Endothelial cell of umbilical vein (primary cell): Measurements from ENCODE around the gene PDK3. TPM values are rescaled to one million over a fixed set of nuclear protein-coding genes. Genes with fewer than 3 reads are reported as not detected.

ENCODE experiments used
- BruUV-seq: library from RNA; stranded (reverse); fragments of 400-500 nt; replicated peaks from 2 replicates; lab custom pipeline; 2021; lab: Mats Ljungman, UMichigan
- CTCF ChIA-PET: fragments of 300-600, 350-600 bp; sonication (Branson Sonifier 250); formaldehyde crosslinking; loops from one replicate; lab custom pipeline; 2021; ENCODE audit warnings: antibody characterized with exemption, inconsistent platforms; lab: Charles Lee
- POLR2A ChIA-PET: fragments of 300-600, 350-600 bp; sonication (Branson Sonifier 250); formaldehyde crosslinking; loops from one replicate; lab custom pipeline; 2021; ENCODE audit warnings: antibody characterized with exemption, inconsistent platforms; lab: Charles Lee
- DNase-seq: peaks from one replicate; pipeline ENCODE4 v3.0.0-alpha.2; 2011; ENCODE audit warnings: low read depth, low spot score
- FAIRE-seq: peaks from 2 replicates; lab custom pipeline; 2011; peaks lifted over from hg19 to GRCh38; lab: Jason Lieb, UNC
- H2AFZ ChIP-seq: 2 replicates; pipeline ENCODE4 v1.6.0; 2012; ENCODE audit warnings: low read depth, low read length, control low read depth, inconsistent platforms
- H3K27ac ChIP-seq: 2 replicates; pipeline ENCODE4 v1.5.1; 2011; ENCODE audit warnings: low read depth, mild to moderate bottlenecking, control low read depth, low read length, moderate library complexity; ENCODE audit not compliant: insufficient read depth
- H3K27me3 ChIP-seq, 2 experiments: 2 replicates each; pipeline versions ENCODE4 v1.6.0 to v1.6.1; 2011; ENCODE audit warnings: low read length in 2 of 2, mixed read lengths in 1 of 2; ENCODE audit not compliant: control insufficient read depth in 2 of 2, insufficient read depth in 2 of 2
- H3K36me3 ChIP-seq, 2 experiments: 2 replicates in 1 of 2; 3 replicates in 1 of 2; pipeline ENCODE4 v1.5.1; 2011; ENCODE audit warnings: low read length in 2 of 2, mild to moderate bottlenecking in 1 of 2, moderate library complexity in 1 of 2; ENCODE audit not compliant: control insufficient read depth in 2 of 2, insufficient read depth in 2 of 2; ENCODE audit errors: extremely low read depth in 1 of 2
- H3K4me1 ChIP-seq: 3 replicates; pipeline ENCODE4 v1.5.1; 2011; ENCODE audit warnings: mild to moderate bottlenecking, low read length; ENCODE audit not compliant: control insufficient read depth, insufficient read depth; ENCODE audit errors: extremely low read depth
- H3K4me2 ChIP-seq: 2 replicates; pipeline ENCODE4 v1.6.1; 2011; ENCODE audit warnings: low read length, control low read depth, mixed read lengths; ENCODE audit not compliant: insufficient read depth
- H3K4me3 ChIP-seq, 3 experiments: fragments of 200-600 bp in 1 of 3; sonication (generic), shearing (Covaris generic) in 1 of 3; replicated peaks in 1 of 3; 2 replicates each; pipeline ENCODE4 v1.5.1; 2011 to 2016; ENCODE audit warnings: control low read depth in 3 of 3, low read length in 3 of 3, mild to moderate bottlenecking in 2 of 3, inconsistent platforms in 1 of 3, low read depth in 1 of 3, moderate library complexity in 1 of 3; ENCODE audit not compliant: insufficient read depth in 1 of 3
- H3K79me2 ChIP-seq: 2 replicates; pipeline ENCODE4 v1.6.0; 2012; ENCODE audit warnings: low read length, inconsistent platforms; ENCODE audit not compliant: control insufficient read depth, insufficient read depth
- H3K9ac ChIP-seq: replicated peaks from 2 replicates; pipeline ENCODE3; 2011; ENCODE audit warnings: low read length, control low read depth; ENCODE audit not compliant: insufficient read depth; ENCODE audit errors: extremely low read depth
- H3K9me1 ChIP-seq: replicated peaks from 3 replicates; pipeline ENCODE4 v1.6.0; 2011; ENCODE audit warnings: mild to moderate bottlenecking, low read length; ENCODE audit not compliant: control insufficient read depth, insufficient read depth; ENCODE audit errors: extremely low read depth
- H3K9me3 ChIP-seq: replicated peaks from 2 replicates; pipeline ENCODE4 v1.5.1; 2012; ENCODE audit warnings: low read length, inconsistent platforms; ENCODE audit not compliant: control insufficient read depth, insufficient read depth
- H4K20me1 ChIP-seq: replicated peaks from 2 replicates; pipeline ENCODE3; 2011; ENCODE audit warnings: mild to moderate bottlenecking, low read length; ENCODE audit not compliant: control insufficient read depth, insufficient read depth; ENCODE audit errors: extremely low read depth
- CTCF ChIP-seq, 2 donors: IDR thresholded peaks; 1 replicate in 1 of 2; 2 replicates in 1 of 2; pipeline ENCODE4 v1.5.1; 2011; ENCODE audit warnings: low read length in 2 of 2, mild to moderate bottlenecking in 2 of 2, moderate library complexity in 2 of 2, control low read depth in 1 of 2, inconsistent platforms in 1 of 2, low read depth in 1 of 2; ENCODE audit not compliant: insufficient read depth in 1 of 2; ENCODE audit errors: extremely low read depth in 1 of 2
- EZH2 ChIP-seq: IDR thresholded peaks from 2 replicates; pipeline ENCODE4 v1.6.1; 2012; ENCODE audit warnings: borderline replicate concordance, low read depth, mild to moderate bottlenecking, moderate library complexity, low read length, inconsistent platforms; ENCODE audit not compliant: severe bottlenecking
- FOS ChIP-seq: IDR thresholded peaks from 2 replicates; pipeline ENCODE4 v1.6.1; 2011; ENCODE audit warnings: mild to moderate bottlenecking, low read length, moderate library complexity, borderline replicate concordance; ENCODE audit not compliant: insufficient read depth
- GATA2 ChIP-seq: IDR thresholded peaks from 2 replicates; pipeline ENCODE4 v1.7.0; 2011; ENCODE audit warnings: low read depth, mild to moderate bottlenecking, moderate library complexity, mixed read lengths, low read length; ENCODE audit not compliant: insufficient read length, insufficient read depth
- JUN ChIP-seq: IDR thresholded peaks from 2 replicates; pipeline ENCODE4 v1.6.1; 2011; ENCODE audit warnings: borderline replicate concordance, low read depth; ENCODE audit not compliant: insufficient read length, insufficient read depth
- MAX ChIP-seq: IDR thresholded peaks from 2 replicates; pipeline ENCODE4 v1.6.1; 2011; ENCODE audit not compliant: insufficient read depth, insufficient read length
- MYC ChIP-seq: IDR thresholded peaks from one replicate; pipeline ENCODE4 v1.6.1; 2011; ENCODE audit warnings: mild to moderate bottlenecking, low read depth, low read length
- POLR2A ChIP-seq: IDR thresholded peaks from 2 replicates; pipeline ENCODE4 v1.6.1; 2012; ENCODE audit warnings: low read depth, mild to moderate bottlenecking, control low read depth, low read length
- POLR2AphosphoS5 ChIP-seq: IDR thresholded peaks from 2 replicates; pipeline ENCODE4 v1.6.1; 2012; ENCODE audit warnings: low read depth, mild to moderate bottlenecking, control low read depth, low read length, moderate library complexity; ENCODE audit not compliant: insufficient read depth
- dilution Hi-C: fragments of 300-500 bp; cut with MboI; formaldehyde crosslinking; loops from one replicate; pipeline ENCODE4 v1.15.0; 2019; ENCODE audit warnings: low sequenced_read_pairs; ENCODE audit not compliant: extremely low pct_ligation_motif_present
- intact Hi-C: fragments of 100-400 bp; cut with micrococcal nuclease; formaldehyde crosslinking; loops from one replicate; pipeline ENCODE4 v1.10.0; 2022
- polyA plus RNA-seq, 4 experiments: library from polyadenylated mRNA; depleted of rRNA in 3 of 4; stranded (reverse) in 3 of 4; unstranded in 1 of 4; fragments of >200 nt; gene quantifications; 2 replicates each; pipeline versions ENCODE4 v1.2.1 to v1.2.3, GENCODE V29; 2011 to 2012; ENCODE audit warnings: missing spikeins in 1 of 4
- total RNA-seq: library from RNA; stranded (reverse); gene quantifications from 2 replicates; pipeline ENCODE4 v1.2.3, GENCODE V29; 2021

Gene PDK3
- total and polyA plus RNA-seq, 2 donors (not counting 3 experiments of a cell fraction or from before 2014, with no cell fraction given) = 3.0 to 5.9 TPM

- no peaks in the 10 kb centered on the region for H3K27me3 ChIP-seq
- H3K9me3 ChIP-seq = no peaks in the 10 kb centered on the region
- no peaks in the 10 kb centered on the region for H3K9me1 ChIP-seq
- ChIA-PET POLR2A (no interaction called here), CTCF (interaction anchor here (0.6 to 1.1 kb wide), 4 partner anchors 17 to 629 kb away, joined by 3 read pairs; no protein-coding TSS in a partner anchor)
- H3K9ac ChIP-seq = no peak overlapping the region
- intact Hi-C loops = loop anchor here (1.0 kb wide), 1 partner anchor 46 kb away; no protein-coding TSS in a partner anchor
- no peaks in the 10 kb centered on the region for H4K20me1 ChIP-seq
- no peaks in the 10 kb centered on the region for H3K4me1 ChIP-seq
- BruUV-seq = no TSS peak
- no peak overlapping the region for H3K27ac ChIP-seq
- no peak overlapping the region for H2AFZ ChIP-seq
- H3K4me3 ChIP-seq = no peak overlapping the region
- dilution Hi-C loops = no loop called here
- no peaks in the 10 kb centered on the region for H3K36me3 ChIP-seq
- DNase-seq (peak; percentile 33), FAIRE-seq (no peak)
- H3K4me2 ChIP-seq = no peak overlapping the region
- no peaks in the 10 kb centered on the region for H3K79me2 ChIP-seq
- TF ChIP-seq CTCF (IDR thresholded peaks at IDR 0.05; ENCODE audit: extremely low read depth in 1 of 2, insufficient read depth in 1 of 2, low read depth in 1 of 2, low read length in 2 of 2) (peak in 1 of 2 donors; percentile 35), FOS (no peak)
These were observed 50.4 kb downstream of the PDK3 start for GRCh38 chrX:24515447-24515846.

- DNase-seq = no peak
- H3K79me2 ChIP-seq = no peaks in the 10 kb centered on the region
- FAIRE-seq = no peak
- dilution Hi-C loops (no loop called here), intact Hi-C loops (no loop called here)
- H3K9ac ChIP-seq = no peak overlapping the region
- H3K9me3 ChIP-seq = no peaks in the 10 kb centered on the region
- TF ChIP-seq CTCF (IDR thresholded peaks at IDR 0.05; ENCODE audit: extremely low read depth in 1 of 2, insufficient read depth in 1 of 2, low read depth in 1 of 2, low read length in 2 of 2) (no peak), JUN (no peak), MAX (no peak), POLR2A (no peak), MYC (no peak), GATA2 (no peak), EZH2 (no peak), POLR2AphosphoS5 (no peak), FOS (no peak)
- H3K36me3 ChIP-seq = no peaks in the 10 kb centered on the region
- ChIA-PET POLR2A (no interaction called here), CTCF (no interaction called here)
- no peak overlapping the region for H3K4me3 ChIP-seq
- no peaks in the 10 kb centered on the region for H3K9me1 ChIP-seq
- no peaks in the 10 kb centered on the region for H3K4me1 ChIP-seq
- H3K27me3 ChIP-seq = no peaks in the 10 kb centered on the region
- no peaks in the 10 kb centered on the region for H4K20me1 ChIP-seq
- no peak overlapping the region for H3K4me2 ChIP-seq
- no peak overlapping the region for H2AFZ ChIP-seq
- no peak overlapping the region for H3K27ac ChIP-seq
- BruUV-seq = no TSS peak
These were observed 55.4 kb downstream of the PDK3 start for GRCh38 chrX:24520472-24520871.
